Tibial artery (tissue), 4 donors: ENCODE data around the gene PDZD4.

ENCODE experiments used
- DNase-seq, 2 donors: peaks; one replicate each; pipeline ENCODE4 v3.0.0-alpha.2; 2019
- H3K27ac ChIP-seq, 2 donors: fragments of 200-600 bp; sonication (generic) in 1 of 2; 1 replicate in 1 of 2; 2 replicates in 1 of 2; pipeline ENCODE4 v1.5.1; 2018 to 2019; ENCODE audit warnings: mild to moderate bottlenecking in 1 of 2
- H3K27me3 ChIP-seq, 2 donors: fragments of 200-600 bp; sonication (generic) in 1 of 2; one replicate each; pipeline versions ENCODE4 v1.5.1 to v1.6.0; 2016 to 2019
- H3K36me3 ChIP-seq, 3 donors: fragments of 200-600 bp; sonication (generic) in 2 of 3; one replicate each; pipeline ENCODE4 v1.5.1; 2016 to 2019; ENCODE audit warnings: mild to moderate bottlenecking in 2 of 3
- H3K4me1 ChIP-seq, 4 donors: fragments of 200-600 bp; sonication (generic) in 2 of 4; 1 replicate in 3 of 4; 2 replicates in 1 of 4; pipeline ENCODE4 v1.5.1; 2016 to 2019
- H3K4me3 ChIP-seq, 2 donors: fragments of 200-600 bp; sonication (generic) in 1 of 2; 1 replicate in 1 of 2; 2 replicates in 1 of 2; pipeline ENCODE4 v1.5.1; 2018 to 2019; ENCODE audit warnings: mild to moderate bottlenecking in 2 of 2
- H3K9me3 ChIP-seq, 3 donors: fragments of 200-600 bp; sonication (generic) in 1 of 3; one replicate each; pipeline ENCODE4 v1.5.1; 2016 to 2019
- CTCF ChIP-seq, 2 experiments: fragments of 200-600 bp in 1 of 2; fragments of 450-650 bp in 1 of 2; IDR thresholded peaks; one replicate each; pipeline ENCODE4 v1.5.1; 2017 to 2019; ENCODE audit warnings: antibody characterized with exemption in 2 of 2, mild to moderate bottlenecking in 1 of 2, moderate library complexity in 1 of 2
- intact Hi-C: fragments of 100-400 bp; cut with DNase I; formaldehyde crosslinking; loops from one replicate; pipeline ENCODE4 v1.15.0; 2023; ENCODE audit warnings: low total_unique reads

The PDZD4 gene

GRCh38 chrX:153768311-153769157 is 61.8 kb downstream of the PDZD4 start:
- TF ChIP-seq CTCF (IDR thresholded peaks at IDR 0.05) = no peak
- Histone ChIP-seq H3K36me3 (peaks cover 0 to 42% (median 0%) of the 10 kb centered on the region in 3 donors), H3K4me3 (no peak overlapping the region), H3K4me1 (peaks cover 0 to 22% (median 5%) of the 10 kb centered on the region in 4 donors), H3K9me3 (no peaks in the 10 kb centered on the region), H3K27me3 (no peaks in the 10 kb centered on the region), H3K27ac (no peak overlapping the region)
- no peak for DNase-seq
- intact Hi-C loops = loop anchor here (5.0 kb wide), 1 partner anchor 184 kb away; no protein-coding TSS in a partner anchor

GRCh38 chrX:153767674-153768055 is 62.7 kb downstream of the PDZD4 start:
- Histone ChIP-seq H3K4me3 (no peak overlapping the region), H3K36me3 (peaks cover 0 to 33% (median 0%) of the 10 kb centered on the region in 3 donors), H3K9me3 (no peaks in the 10 kb centered on the region), H3K4me1 (peaks cover 0 to 22% (median 5%) of the 10 kb centered on the region in 4 donors), H3K27me3 (no peaks in the 10 kb centered on the region), H3K27ac (no peak overlapping the region)
- TF ChIP-seq CTCF (IDR thresholded peaks at IDR 0.05) = no peak
- intact Hi-C loops = loop anchor here (5.0 kb wide), 1 partner anchor 185 kb away; no protein-coding TSS in a partner anchor
- no peak for DNase-seq

DNA sequence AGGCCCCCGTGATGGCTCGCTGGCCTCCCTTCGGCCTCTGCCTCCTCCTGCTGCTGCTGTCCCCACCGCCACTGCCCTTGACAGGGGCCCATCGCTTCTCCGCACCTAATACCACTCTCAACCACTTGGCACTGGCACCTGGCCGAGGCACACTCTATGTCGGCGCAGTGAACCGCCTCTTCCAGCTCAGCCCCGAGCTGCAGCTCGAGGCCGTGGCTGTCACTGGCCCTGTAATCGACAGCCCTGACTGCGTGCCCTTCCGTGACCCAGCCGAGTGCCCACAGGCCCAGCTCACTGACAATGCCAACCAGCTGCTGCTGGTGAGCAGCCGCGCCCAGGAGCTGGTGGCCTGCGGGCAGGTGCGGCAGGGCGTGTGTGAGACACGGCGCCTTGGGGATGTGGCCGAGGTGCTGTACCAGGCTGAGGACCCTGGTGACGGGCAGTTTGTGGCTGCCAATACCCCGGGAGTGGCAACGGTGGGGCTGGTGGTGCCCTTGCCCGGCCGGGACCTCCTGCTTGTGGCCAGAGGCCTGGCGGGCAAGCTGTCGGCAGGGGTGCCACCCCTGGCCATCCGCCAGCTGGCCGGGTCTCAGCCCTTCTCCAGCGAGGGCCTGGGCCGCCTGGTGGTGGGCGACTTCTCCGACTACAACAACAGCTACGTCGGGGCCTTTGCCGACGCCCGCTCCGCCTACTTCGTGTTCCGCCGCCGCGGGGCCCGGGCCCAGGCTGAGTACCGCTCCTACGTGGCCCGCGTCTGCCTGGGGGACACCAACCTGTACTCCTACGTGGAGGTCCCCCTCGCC is 63.3 kb downstream of the PDZD4 start:
- no peak overlapping the region for H3K4me3 ChIP-seq
- DNase-seq = no peak
- intact Hi-C loops = loop anchor here (5.0 kb wide), 1 partner anchor 185 kb away; no protein-coding TSS in a partner anchor
- no peak overlapping the region for H3K27ac ChIP-seq
- no peaks in the 10 kb centered on the region for H3K27me3 ChIP-seq
- no peak for TF ChIP-seq CTCF (IDR thresholded peaks at IDR 0.05)
- peaks cover 0 to 22% (median 5%) of the 10 kb centered on the region in 4 donors for H3K4me1 ChIP-seq
- peaks cover 0 to 29% (median 0%) of the 10 kb centered on the region in 3 donors for H3K36me3 ChIP-seq
- H3K9me3 ChIP-seq = no peaks in the 10 kb centered on the region

DNA sequence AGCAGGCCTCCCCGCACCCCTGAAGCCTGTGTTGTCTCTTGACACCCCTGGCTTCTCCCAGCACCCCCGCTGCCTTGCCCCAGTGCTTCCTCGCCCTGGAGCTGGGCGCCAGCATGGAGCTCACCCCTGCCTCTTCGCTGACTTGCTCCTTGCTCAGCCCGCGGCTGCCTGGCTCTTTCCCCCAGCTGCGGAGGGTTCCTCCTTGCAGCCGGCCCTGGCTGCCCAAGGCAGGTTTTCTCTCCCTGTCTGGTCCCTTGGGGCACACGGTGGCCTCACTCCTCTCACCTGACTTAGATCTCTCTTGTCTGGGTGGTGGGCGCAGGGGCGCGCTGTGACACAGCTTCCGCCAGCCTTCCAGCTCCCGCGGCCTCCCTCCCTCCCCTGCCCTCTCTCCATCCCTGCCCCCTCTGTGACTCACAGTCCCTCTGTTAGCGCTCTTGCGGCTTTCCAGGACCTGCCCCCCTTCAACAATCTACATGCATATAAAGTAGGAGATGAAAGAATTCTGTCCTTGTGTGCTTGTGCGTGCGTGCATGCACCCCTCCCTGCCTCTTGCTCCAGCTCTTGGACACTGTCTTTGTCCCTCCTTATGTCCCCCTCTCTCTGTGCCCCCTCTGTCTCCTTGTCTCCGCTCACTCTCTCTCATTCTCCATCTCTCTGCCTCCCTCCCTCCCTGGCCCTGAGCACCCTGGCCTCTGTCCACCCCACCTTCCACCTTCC is 64.1 kb downstream of the PDZD4 start:
- Histone ChIP-seq H3K27ac (peak overlapping the region; percentile 44 to 47), H3K36me3 (peaks cover 0 to 24% (median 0%) of the 10 kb centered on the region in 3 donors), H3K9me3 (no peaks in the 10 kb centered on the region), H3K27me3 (no peaks in the 10 kb centered on the region), H3K4me3 (peak overlapping the region; percentile 29 to 44), H3K4me1 (peaks cover 0 to 22% (median 5%) of the 10 kb centered on the region in 4 donors)
- no peak for TF ChIP-seq CTCF (IDR thresholded peaks at IDR 0.05)
- intact Hi-C loops = loop anchor here (5.0 kb wide), 1 partner anchor 186 kb away; no protein-coding TSS in a partner anchor
- DNase-seq = no peak
